HG02973 (cell line): Measurements from ENCODE around the gene PPP1R14C.

Experiments
- ATAC-seq: cut with Tn5 transposase; IDR thresholded peaks from one replicate; pipeline ENCODE4 v1.9.1; 2021; ENCODE audit warnings: moderate library complexity; ENCODE audit not compliant: unreplicated experiment

The PPP1R14C gene

GRCh38 chr6:150288456-150288855 is 145.6 kb downstream of the PPP1R14C start:
- ATAC-seq = no peak

- no peak for ATAC-seq
Measured at GRCh38 chr6:150289454-150290071, 146.7 kb downstream of the PPP1R14C start.

GRCh38 chr6:150290429-150290828 is 147.6 kb downstream of the PPP1R14C start:
- ATAC-seq = no peak

- ATAC-seq = no peak
Measured at GRCh38 chr6:150291968-150292710, 149.3 kb downstream of the PPP1R14C start.

DNA sequence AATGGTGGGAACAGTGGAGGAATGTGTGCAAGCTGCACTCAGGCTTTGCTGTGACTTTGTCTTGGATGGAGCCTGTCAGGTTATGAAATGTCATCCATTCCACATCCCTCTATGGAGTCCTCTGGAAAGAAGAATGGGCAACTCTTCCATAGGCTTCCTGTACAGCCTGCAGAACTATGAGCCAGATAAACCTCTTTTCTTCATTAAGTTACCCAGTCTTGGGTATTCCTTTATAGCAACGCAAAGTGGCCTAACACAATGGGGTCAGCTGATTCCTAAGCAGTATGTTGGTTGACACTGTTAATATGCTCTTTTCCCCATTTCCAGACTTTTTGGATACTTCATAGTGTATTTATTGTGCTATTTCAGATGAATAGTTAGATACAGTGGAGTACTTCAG is 150.2 kb downstream of the PPP1R14C start:
- no peak for ATAC-seq

GRCh38 chr6:150293423-150294173 is 150.8 kb downstream of the PPP1R14C start:
- no peak for ATAC-seq

DNA sequence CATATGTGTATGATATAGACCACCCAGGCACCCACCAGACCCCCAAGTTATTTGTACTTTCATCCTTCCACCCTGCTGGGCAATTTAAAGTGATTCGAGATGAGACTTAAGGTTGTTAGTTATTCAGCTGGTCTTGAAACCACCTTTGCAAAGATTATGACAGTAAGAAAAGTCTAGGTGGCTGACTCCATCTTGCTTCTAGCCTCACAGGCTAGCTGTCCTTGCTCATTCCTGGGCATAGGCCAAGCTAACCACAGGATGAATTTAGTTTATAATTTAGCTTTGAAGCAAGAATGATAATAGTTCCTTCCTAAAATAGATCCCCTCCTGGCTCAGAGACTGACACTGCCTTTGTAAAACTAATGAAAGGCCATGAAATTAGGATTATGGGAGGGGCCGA is 154.0 kb downstream of the PPP1R14C start:
- ATAC-seq = no peak

- ATAC-seq = no peak
Measured at GRCh38 chr6:150297327-150298029, 154.6 kb downstream of the PPP1R14C start.

DNA sequence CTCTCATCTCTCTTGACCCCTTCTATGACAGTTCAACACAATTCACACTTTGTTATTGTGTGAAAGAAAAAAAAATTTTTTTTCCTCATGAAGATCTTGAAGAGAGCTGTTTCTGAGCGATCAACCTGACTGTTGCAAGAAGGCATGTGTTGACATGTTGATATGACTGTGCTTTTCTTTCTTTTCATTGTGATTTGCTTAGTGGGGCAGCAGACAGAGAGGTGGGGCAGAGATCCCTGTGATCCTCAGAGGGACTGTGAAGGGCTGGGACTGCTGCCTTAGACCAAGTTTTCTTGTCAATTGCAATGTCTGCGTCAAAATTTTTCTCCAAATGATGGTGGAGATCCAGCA is 155.2 kb downstream of the PPP1R14C start:
- no peak for ATAC-seq

- no peak for ATAC-seq
Measured at GRCh38 chr6:150298676-150299075, 155.8 kb downstream of the PPP1R14C start.
